Neural cell (in vitro differentiated cells): ENCODE results near the gene DACT2. TPM values are rescaled to one million over a fixed set of nuclear protein-coding genes. Genes with fewer than 3 reads are reported as not detected.

Source experiments
- H2AFZ ChIP-seq: fragments of 200-600, 300-800 bp; sonication (generic), shearing (Covaris generic); 2 replicates; pipeline ENCODE4 v1.6.0; 2014; ENCODE audit warnings: low read depth, mild to moderate bottlenecking, antibody characterized with exemption, low read length, moderate library complexity
- H3F3A ChIP-seq: fragments of 200-600 bp; shearing (Covaris generic); 2 replicates; pipeline ENCODE4 v1.6.1; 2016; ENCODE audit warnings: mild to moderate bottlenecking, moderate library complexity, mixed read lengths, antibody characterized with exemption, low read length; ENCODE audit not compliant: insufficient read depth, poor library complexity, severe bottlenecking
- H3K27ac ChIP-seq: fragments of 200-600, 300-800 bp; sonication (generic), shearing (Covaris generic); 2 replicates; pipeline ENCODE4 v1.5.1; 2014; ENCODE audit warnings: mild to moderate bottlenecking, low read length, moderate library complexity
- H3K27me3 ChIP-seq: fragments of 300-800, 200-600 bp; sonication (generic), shearing (Covaris generic); 2 replicates; pipeline ENCODE4 v1.6.0; 2014; ENCODE audit warnings: mild to moderate bottlenecking, low read depth, low read length, moderate library complexity; ENCODE audit not compliant: insufficient read depth
- H3K36me3 ChIP-seq: fragments of 300-800, 200-600 bp; sonication (generic), shearing (Covaris generic); 2 replicates; pipeline ENCODE4 v1.5.1; 2014; ENCODE audit warnings: mild to moderate bottlenecking, antibody characterized with exemption, low read length, moderate library complexity; ENCODE audit not compliant: insufficient read depth
- H3K4me2 ChIP-seq: fragments of 300-800, 200-600 bp; sonication (generic), shearing (Covaris generic); 2 replicates; pipeline ENCODE4 v1.6.0; 2014; ENCODE audit warnings: mild to moderate bottlenecking, low read length
- H3K4me3 ChIP-seq: fragments of 300-800, 200-600 bp; sonication (generic), shearing (Covaris generic); 2 replicates; pipeline ENCODE4 v1.5.1; 2014; ENCODE audit warnings: mild to moderate bottlenecking, low read length, moderate library complexity
- H3K79me2 ChIP-seq: fragments of 200-600 bp; shearing (Covaris generic); replicated peaks from 2 replicates; pipeline ENCODE4 v1.6.0; 2014; ENCODE audit warnings: mild to moderate bottlenecking, low read length, moderate library complexity; ENCODE audit not compliant: insufficient read depth
- H3K9ac ChIP-seq: fragments of 300-800, 200-600 bp; sonication (generic), shearing (Covaris generic); 2 replicates; pipeline ENCODE4 v1.6.1; 2016; ENCODE audit warnings: mild to moderate bottlenecking, low read length, mixed read lengths
- H3K9me2 ChIP-seq: fragments of 200-600 bp; shearing (Covaris generic); 2 replicates; pipeline ENCODE4 v1.6.1; 2016; ENCODE audit warnings: mild to moderate bottlenecking, low read length, mixed read lengths; ENCODE audit not compliant: insufficient read depth
- H3K9me3 ChIP-seq: fragments of 200-600, 300-800 bp; sonication (generic), shearing (Covaris generic); 2 replicates; pipeline ENCODE4 v1.6.1; 2016; ENCODE audit warnings: mild to moderate bottlenecking, mixed run types, low read length, moderate library complexity, mixed read lengths
- H4K20me1 ChIP-seq: fragments of 200-600 bp; shearing (Covaris generic); 2 replicates; pipeline ENCODE4 v1.6.1; 2016; ENCODE audit warnings: mild to moderate bottlenecking, mixed run types; ENCODE audit not compliant: insufficient read depth
- EP300 ChIP-seq: fragments of 450-650 bp; conservative IDR thresholded peaks from 2 replicates; pipeline ENCODE4 v1.6.1; 2014; ENCODE audit warnings: antibody characterized with exemption, mild to moderate bottlenecking, moderate library complexity; ENCODE audit not compliant: poor library complexity, severe bottlenecking
- EZH2 ChIP-seq: fragments of 200-600, 300-800 bp; shearing (Covaris generic), sonication (generic); IDR thresholded peaks from 2 replicates; pipeline ENCODE4 v1.6.1; 2014; ENCODE audit warnings: antibody characterized with exemption, low read length, borderline replicate concordance, mild to moderate bottlenecking; ENCODE audit not compliant: insufficient read depth, poor library complexity, severe bottlenecking
- MXI1 ChIP-seq: fragments of 450-650 bp; conservative IDR thresholded peaks from 2 replicates; pipeline ENCODE4 v1.6.1; 2014; ENCODE audit warnings: antibody characterized with exemption, mild to moderate bottlenecking; ENCODE audit not compliant: poor library complexity, severe bottlenecking
- POLR2AphosphoS5 ChIP-seq: IDR thresholded peaks from 2 replicates; pipeline ENCODE4 v1.6.1; 2012
- RAD21 ChIP-seq: fragments of 450-650 bp; conservative IDR thresholded peaks from 2 replicates; pipeline ENCODE4 v1.6.1; 2014; ENCODE audit warnings: antibody characterized with exemption, mild to moderate bottlenecking, moderate library complexity
- SMC3 ChIP-seq: fragments of 450-650 bp; conservative IDR thresholded peaks from 2 replicates; pipeline ENCODE4 v1.6.1; 2014; ENCODE audit warnings: antibody characterized with exemption, mild to moderate bottlenecking, moderate library complexity; ENCODE audit not compliant: poor library complexity
- TAF1 ChIP-seq: IDR thresholded peaks from 2 replicates; pipeline ENCODE4 v1.6.1; 2012; ENCODE audit warnings: low read depth
- polyA plus RNA-seq: library from polyadenylated mRNA; depleted of rRNA; stranded (reverse); fragments of >200 nt; gene quantifications from 2 replicates; pipeline ENCODE4 v1.2.3, GENCODE V29; 2014
- TF ChIP-seq, protein P1 (sequence below): IDR thresholded peaks from 2 replicates; pipeline ENCODE4 v1.6.1; 2012; ENCODE audit warnings: borderline replicate concordance
- TF ChIP-seq, protein P2 (sequence below): fragments of 450-650 bp; IDR thresholded peaks from 2 replicates; pipeline ENCODE4 v1.5.1; 2014; ENCODE audit warnings: antibody characterized with exemption, mild to moderate bottlenecking, moderate library complexity; ENCODE audit not compliant: poor library complexity, severe bottlenecking

The DACT2 gene
- polyA plus RNA-seq, 1 donor from 2014 or later = 0.48 TPM

- H3K79me2 ChIP-seq = no peaks in the 10 kb centered on the region
- no peaks in the 10 kb centered on the region for H3K9me2 ChIP-seq
- H4K20me1 ChIP-seq = no peaks in the 10 kb centered on the region
- TF ChIP-seq, protein P1, sequence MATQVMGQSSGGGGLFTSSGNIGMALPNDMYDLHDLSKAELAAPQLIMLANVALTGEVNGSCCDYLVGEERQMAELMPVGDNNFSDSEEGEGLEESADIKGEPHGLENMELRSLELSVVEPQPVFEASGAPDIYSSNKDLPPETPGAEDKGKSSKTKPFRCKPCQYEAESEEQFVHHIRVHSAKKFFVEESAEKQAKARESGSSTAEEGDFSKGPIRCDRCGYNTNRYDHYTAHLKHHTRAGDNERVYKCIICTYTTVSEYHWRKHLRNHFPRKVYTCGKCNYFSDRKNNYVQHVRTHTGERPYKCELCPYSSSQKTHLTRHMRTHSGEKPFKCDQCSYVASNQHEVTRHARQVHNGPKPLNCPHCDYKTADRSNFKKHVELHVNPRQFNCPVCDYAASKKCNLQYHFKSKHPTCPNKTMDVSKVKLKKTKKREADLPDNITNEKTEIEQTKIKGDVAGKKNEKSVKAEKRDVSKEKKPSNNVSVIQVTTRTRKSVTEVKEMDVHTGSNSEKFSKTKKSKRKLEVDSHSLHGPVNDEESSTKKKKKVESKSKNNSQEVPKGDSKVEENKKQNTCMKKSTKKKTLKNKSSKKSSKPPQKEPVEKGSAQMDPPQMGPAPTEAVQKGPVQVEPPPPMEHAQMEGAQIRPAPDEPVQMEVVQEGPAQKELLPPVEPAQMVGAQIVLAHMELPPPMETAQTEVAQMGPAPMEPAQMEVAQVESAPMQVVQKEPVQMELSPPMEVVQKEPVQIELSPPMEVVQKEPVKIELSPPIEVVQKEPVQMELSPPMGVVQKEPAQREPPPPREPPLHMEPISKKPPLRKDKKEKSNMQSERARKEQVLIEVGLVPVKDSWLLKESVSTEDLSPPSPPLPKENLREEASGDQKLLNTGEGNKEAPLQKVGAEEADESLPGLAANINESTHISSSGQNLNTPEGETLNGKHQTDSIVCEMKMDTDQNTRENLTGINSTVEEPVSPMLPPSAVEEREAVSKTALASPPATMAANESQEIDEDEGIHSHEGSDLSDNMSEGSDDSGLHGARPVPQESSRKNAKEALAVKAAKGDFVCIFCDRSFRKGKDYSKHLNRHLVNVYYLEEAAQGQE = no peak
- TF ChIP-seq SMC3 = no peak
- no peak for TF ChIP-seq EP300
- TF ChIP-seq TAF1 = no peak
- no peak for TF ChIP-seq RAD21
- TF ChIP-seq EZH2 = no peak
- TF ChIP-seq, protein P2, sequence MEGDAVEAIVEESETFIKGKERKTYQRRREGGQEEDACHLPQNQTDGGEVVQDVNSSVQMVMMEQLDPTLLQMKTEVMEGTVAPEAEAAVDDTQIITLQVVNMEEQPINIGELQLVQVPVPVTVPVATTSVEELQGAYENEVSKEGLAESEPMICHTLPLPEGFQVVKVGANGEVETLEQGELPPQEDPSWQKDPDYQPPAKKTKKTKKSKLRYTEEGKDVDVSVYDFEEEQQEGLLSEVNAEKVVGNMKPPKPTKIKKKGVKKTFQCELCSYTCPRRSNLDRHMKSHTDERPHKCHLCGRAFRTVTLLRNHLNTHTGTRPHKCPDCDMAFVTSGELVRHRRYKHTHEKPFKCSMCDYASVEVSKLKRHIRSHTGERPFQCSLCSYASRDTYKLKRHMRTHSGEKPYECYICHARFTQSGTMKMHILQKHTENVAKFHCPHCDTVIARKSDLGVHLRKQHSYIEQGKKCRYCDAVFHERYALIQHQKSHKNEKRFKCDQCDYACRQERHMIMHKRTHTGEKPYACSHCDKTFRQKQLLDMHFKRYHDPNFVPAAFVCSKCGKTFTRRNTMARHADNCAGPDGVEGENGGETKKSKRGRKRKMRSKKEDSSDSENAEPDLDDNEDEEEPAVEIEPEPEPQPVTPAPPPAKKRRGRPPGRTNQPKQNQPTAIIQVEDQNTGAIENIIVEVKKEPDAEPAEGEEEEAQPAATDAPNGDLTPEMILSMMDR = no peak
- no peak for TF ChIP-seq MXI1
- TF ChIP-seq POLR2AphosphoS5 = no peak
- H3K27me3 ChIP-seq = no peaks in the 10 kb centered on the region
- no peak overlapping the region for H3K27ac ChIP-seq
- no peaks in the 10 kb centered on the region for H3K9me3 ChIP-seq
- H3F3A ChIP-seq = no peaks in the 10 kb centered on the region
- H3K36me3 ChIP-seq = no peaks in the 10 kb centered on the region
- H2AFZ ChIP-seq = no peak overlapping the region
- no peak overlapping the region for H3K9ac ChIP-seq
- H3K4me3 ChIP-seq = no peak overlapping the region
- H3K4me2 ChIP-seq = no peak overlapping the region
Observed at GRCh38 chr6:168307015-168307694, 12.4 kb downstream of the DACT2 start.

DNA sequence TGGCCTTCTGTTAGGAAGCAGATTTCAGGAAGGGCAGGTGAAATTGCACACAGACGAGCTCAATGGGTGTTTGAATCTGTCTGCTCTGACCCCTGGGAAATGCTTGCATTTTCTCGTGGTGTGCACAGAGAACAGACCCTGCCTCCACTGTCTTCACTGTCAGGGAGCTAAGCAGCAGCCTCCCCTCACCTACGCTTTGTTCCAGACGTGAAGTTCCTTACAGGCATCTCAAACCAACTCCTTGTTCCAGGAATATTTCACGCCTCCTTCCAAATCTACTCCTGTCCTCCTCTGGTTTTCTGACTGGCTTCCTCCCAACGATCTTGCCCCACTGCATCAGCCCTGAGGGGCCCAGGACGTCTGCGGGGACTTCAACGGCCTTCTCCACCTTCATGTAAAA, 13.7 kb downstream of the DACT2 start:
- H3K27ac ChIP-seq = no peak overlapping the region
- no peak overlapping the region for H3K9ac ChIP-seq
- no peak overlapping the region for H2AFZ ChIP-seq
- no peaks in the 10 kb centered on the region for H3K79me2 ChIP-seq
- H3K9me2 ChIP-seq = no peaks in the 10 kb centered on the region
- no peaks in the 10 kb centered on the region for H3K27me3 ChIP-seq
- no peaks in the 10 kb centered on the region for H3F3A ChIP-seq
- TF ChIP-seq, protein P2 = no peak
- TF ChIP-seq MXI1 = no peak
- no peak for TF ChIP-seq SMC3
- TF ChIP-seq EZH2 = no peak
- no peak for TF ChIP-seq EP300
- TF ChIP-seq POLR2AphosphoS5 = no peak
- TF ChIP-seq, protein P1 = no peak
- TF ChIP-seq RAD21 = no peak
- TF ChIP-seq TAF1 = no peak
- H4K20me1 ChIP-seq = no peaks in the 10 kb centered on the region
- no peak overlapping the region for H3K4me2 ChIP-seq
- no peak overlapping the region for H3K4me3 ChIP-seq
- no peaks in the 10 kb centered on the region for H3K36me3 ChIP-seq
- no peaks in the 10 kb centered on the region for H3K9me3 ChIP-seq
